Globus pallidus (tissue), 1 donor: Measurements from ENCODE around the gene WDR7.

ENCODE experiments used
- DNase-seq: peaks from one replicate; pipeline ENCODE4 v3.0.0-alpha.2; 2015; ENCODE audit warnings: low spot score

The WDR7 gene

GRCh38 chr18:56992777-56993176, 341.6 kb downstream of the WDR7 start:
- DNase-seq = no peak

GRCh38 chr18:56995579-56996188, 344.5 kb downstream of the WDR7 start:
- peak; percentile 47 for DNase-seq

GRCh38 chr18:56997200-56997599, 346.0 kb downstream of the WDR7 start:
- no peak for DNase-seq

GRCh38 chr18:56999823-57000222, 348.7 kb downstream of the WDR7 start:
- no peak for DNase-seq

GRCh38 chr18:57002627-57003026, 351.5 kb downstream of the WDR7 start:
- DNase-seq = no peak

- no peak for DNase-seq
Observed at GRCh38 chr18:57003342-57003741, 352.2 kb downstream of the WDR7 start.

- no peak for DNase-seq
Observed at GRCh38 chr18:57004366-57005121, 353.4 kb downstream of the WDR7 start.

GRCh38 chr18:57008001-57008686, 357.0 kb downstream of the WDR7 start:
- no peak for DNase-seq

GRCh38 chr18:57009844-57010243, 358.7 kb downstream of the WDR7 start:
- DNase-seq = no peak

GRCh38 chr18:57014772-57015413, 363.7 kb downstream of the WDR7 start:
- DNase-seq = no peak

- no peak for DNase-seq
Observed at GRCh38 chr18:57015451-57015850, 364.3 kb downstream of the WDR7 start.

GRCh38 chr18:57018845-57019244, 367.7 kb downstream of the WDR7 start:
- DNase-seq = no peak

GRCh38 chr18:57022716-57023115, 371.6 kb downstream of the WDR7 start:
- DNase-seq = no peak

GRCh38 chr18:57023275-57023882, 372.2 kb downstream of the WDR7 start:
- no peak for DNase-seq

- DNase-seq = no peak
Observed at GRCh38 chr18:57025540-57025939, 374.4 kb downstream of the WDR7 start.

- DNase-seq = no peak
Observed at GRCh38 chr18:57026316-57026715, 375.2 kb downstream of the WDR7 start.

GRCh38 chr18:57027190-57027708, 376.1 kb downstream of the WDR7 start:
- DNase-seq = no peak

GRCh38 chr18:57029761-57030160, 378.6 kb downstream of the WDR7 start:
- DNase-seq = no peak

GRCh38 chr18:57030417-57030816, 379.3 kb downstream of the WDR7 start:
- DNase-seq = no peak

- no peak for DNase-seq
Observed at GRCh38 chr18:57035590-57035989, 384.4 kb downstream of the WDR7 start.

- no peak for DNase-seq
Observed at GRCh38 chr18:57038395-57038794, 387.2 kb downstream of the WDR7 start.

- DNase-seq = no peak
Observed at GRCh38 chr18:57040175-57040574, 389.0 kb downstream of the WDR7 start.
